Peyer's patch (tissue), 4 donors: ENCODE results near the gene FANCD2OS.

Source experiments
- POLR2A ChIP-seq, 2 donors: fragments of 450-650 bp; IDR thresholded peaks; one replicate each; pipeline ENCODE4 v1.5.1; 2017; ENCODE audit warnings: antibody characterized with exemption in 2 of 2, mild to moderate bottlenecking in 2 of 2, moderate library complexity in 2 of 2
- TF ChIP-seq, protein P1 (sequence below), 6 experiments: fragments of 450-650 bp in 4 of 6; fragments of 200-600 bp in 2 of 6; sonication (generic) in 1 of 6; IDR thresholded peaks; one replicate each; pipeline ENCODE4 v1.5.1; 2017 to 2019; ENCODE audit warnings: antibody characterized with exemption in 6 of 6, mild to moderate bottlenecking in 3 of 6, moderate library complexity in 1 of 6

DNA sequence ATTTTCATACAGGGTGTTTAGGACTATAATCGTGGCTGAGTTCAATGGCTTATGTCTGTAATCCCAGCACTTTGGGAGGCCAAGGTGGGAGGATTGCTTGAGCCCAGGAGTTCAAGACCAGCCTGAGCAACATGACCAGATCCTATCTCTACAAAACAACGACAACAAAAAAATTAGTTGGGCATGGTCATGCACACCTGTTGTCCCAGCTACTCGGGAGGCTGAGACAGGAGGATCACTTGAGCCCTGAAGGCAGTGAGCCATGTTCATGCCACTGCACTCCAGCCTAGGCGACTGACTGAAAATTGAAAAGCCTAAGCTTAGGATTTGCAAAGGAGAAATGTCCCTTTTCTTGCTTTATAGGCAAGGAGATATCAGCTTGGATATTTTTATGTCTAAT, 8.9 kb upstream of the FANCD2OS start:
- TF ChIP-seq, protein P1, sequence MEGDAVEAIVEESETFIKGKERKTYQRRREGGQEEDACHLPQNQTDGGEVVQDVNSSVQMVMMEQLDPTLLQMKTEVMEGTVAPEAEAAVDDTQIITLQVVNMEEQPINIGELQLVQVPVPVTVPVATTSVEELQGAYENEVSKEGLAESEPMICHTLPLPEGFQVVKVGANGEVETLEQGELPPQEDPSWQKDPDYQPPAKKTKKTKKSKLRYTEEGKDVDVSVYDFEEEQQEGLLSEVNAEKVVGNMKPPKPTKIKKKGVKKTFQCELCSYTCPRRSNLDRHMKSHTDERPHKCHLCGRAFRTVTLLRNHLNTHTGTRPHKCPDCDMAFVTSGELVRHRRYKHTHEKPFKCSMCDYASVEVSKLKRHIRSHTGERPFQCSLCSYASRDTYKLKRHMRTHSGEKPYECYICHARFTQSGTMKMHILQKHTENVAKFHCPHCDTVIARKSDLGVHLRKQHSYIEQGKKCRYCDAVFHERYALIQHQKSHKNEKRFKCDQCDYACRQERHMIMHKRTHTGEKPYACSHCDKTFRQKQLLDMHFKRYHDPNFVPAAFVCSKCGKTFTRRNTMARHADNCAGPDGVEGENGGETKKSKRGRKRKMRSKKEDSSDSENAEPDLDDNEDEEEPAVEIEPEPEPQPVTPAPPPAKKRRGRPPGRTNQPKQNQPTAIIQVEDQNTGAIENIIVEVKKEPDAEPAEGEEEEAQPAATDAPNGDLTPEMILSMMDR (IDR thresholded peaks at IDR 0.05): no peak
- no peak for TF ChIP-seq POLR2A (IDR thresholded peaks at IDR 0.05)
